GM19025 (cell line): ENCODE data around the gene FGF5.

ENCODE experiments used
- ATAC-seq: cut with Tn5 transposase; IDR thresholded peaks from one replicate; pipeline ENCODE4 v1.9.1; 2021; ENCODE audit warnings: mild to moderate bottlenecking, low read depth, moderate library complexity; ENCODE audit not compliant: unreplicated experiment

The FGF5 gene

DNA sequence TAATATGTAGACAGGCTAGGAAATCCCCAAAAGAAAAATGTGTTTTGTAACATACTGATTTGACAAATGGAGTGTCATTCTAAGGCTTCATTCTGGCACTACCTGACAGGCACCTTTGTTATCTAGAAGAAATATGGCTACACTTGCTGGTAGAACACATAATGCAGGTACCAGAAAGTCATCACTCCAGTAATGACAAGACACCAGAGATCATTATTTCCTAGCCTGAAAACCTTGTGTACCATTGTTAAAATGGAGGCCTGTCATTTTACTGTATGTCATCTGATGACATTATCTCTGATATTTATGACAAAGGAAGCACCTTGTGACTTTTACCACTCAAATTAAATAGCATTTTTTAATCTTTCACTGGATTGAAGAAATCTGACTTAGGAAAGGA lies 13.5 kb upstream of the FGF5 start:
- no peak for ATAC-seq

DNA sequence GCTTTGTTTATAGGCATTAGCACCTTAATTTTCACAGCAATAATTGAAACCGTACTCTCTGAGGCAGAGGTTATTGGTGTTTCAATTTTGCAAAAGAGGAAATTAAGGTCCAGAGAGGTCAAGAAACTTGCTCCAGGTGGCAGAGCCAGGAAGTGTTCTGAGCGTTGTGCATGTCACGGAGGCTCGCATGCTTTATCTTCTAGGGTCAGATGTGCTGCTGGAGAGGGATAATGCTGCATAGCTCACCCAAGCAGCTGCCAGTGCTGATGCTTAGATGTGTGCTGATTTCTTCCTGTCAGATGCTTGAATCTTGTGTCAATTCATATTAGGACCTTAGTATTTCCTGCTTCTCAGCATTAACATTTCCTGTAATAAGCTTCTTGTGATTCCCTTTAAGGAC lies 13.0 kb upstream of the FGF5 start:
- ATAC-seq = no peak

DNA sequence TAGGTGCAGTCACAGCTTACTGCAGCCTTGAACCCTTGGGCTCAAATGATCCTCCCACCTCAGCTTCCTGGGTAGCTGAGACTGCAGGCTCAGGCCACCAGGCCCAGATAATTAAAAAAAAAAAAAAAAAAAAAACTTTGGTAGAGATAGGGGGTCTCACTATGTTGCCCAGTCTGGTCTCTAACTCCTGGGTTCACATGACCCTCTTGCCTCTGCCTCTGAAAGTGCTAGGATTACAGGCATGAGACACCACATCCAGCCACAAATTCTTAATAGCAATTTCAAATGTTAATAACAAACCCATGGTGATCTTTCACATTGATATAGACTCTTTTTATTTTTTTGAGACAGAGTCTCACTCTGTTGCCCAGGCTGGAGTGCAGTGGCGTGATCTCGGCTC lies 12.3 kb upstream of the FGF5 start:
- ATAC-seq = no peak

DNA sequence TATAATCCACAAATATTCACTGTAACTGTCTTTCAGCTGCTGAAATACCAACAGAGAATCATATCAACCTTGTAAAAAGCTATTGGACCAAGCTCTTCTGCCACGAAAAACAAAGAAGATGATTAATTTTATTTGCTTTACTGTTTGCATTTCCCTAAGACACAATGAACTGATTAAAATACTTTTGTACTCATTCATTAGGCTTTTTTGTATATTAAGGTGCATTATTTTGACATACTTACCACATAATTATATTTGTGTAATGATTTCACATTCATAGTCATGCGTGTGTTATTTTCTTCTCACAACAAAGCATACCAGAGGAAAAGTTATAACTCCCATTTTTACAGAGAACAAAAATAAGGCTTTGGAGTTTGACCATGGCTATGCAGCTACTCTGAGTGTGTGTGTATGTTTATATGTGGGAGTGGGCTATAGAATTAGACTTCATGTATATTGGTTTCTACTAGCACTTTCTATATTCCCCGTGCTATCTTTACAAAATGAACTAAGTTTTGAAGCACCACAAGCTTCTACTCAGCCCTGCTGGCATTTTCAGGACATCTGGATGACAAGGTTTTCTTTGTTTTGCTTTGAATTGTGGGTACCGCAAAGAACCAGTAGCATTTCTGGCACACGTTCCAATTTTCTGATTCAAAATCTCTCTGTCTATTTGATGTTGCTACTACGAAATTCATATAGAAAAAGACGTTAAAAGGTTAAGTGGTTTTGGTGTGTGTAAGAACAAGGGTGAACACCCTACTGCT lies 11.0 kb upstream of the FGF5 start:
- ATAC-seq = no peak

DNA sequence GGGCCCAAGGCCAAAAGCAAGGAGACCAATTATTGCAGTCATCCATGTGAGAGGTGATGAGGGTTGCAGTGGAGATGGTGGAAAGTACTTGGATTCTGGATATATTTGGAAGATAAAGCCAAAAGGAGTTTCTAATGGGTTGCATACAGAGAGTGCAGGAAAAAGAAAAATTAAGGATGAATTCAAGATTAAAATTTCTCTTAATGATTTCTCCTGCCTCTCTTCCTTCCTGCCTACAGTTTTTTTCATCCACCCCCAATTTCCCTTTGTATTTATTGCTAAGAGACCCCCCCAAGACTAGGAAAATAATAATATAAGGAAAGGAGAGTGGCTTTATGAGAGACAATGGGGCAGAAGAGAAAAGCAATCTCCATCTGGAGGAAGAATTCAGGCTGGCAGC lies 8.6 kb upstream of the FGF5 start:
- no peak for ATAC-seq

DNA sequence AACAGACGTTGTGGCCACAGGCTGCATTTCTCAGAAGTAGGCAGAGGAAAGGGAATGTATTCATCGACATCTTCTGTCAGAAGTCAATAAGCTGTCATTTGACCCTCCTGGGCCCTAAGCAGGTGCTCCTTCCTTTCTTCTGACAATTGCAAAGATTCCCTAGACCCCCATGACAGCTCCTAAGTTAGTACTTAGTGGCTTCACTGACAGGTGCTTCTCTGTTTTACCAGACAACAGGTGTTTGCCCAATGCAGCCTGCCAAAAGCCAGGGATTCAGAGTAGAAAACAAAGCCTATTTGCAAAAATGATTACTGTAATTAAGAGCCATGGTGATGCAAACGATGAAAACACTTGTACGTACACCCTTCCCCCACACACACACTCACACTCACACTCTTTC lies 7.5 kb upstream of the FGF5 start:
- ATAC-seq = no peak

DNA sequence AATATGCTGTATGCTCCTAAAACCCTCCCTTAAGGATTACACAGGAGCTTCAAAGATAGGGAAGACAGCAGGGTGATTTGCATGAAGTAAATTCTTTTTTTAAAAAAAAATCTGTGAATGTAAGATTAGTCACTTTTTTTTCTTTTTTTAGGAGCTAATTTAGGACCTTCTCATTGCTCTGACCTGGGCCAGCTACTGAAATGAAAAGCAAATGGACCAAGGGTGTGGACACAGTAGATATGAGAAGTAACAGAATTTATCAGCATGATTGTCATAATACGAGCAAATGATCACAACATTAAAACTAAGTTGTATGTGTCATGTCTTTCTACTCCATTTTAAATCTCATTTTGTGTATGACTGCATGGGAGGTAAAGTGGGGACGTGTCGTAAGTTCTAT lies 6.6 kb upstream of the FGF5 start:
- no peak for ATAC-seq

DNA sequence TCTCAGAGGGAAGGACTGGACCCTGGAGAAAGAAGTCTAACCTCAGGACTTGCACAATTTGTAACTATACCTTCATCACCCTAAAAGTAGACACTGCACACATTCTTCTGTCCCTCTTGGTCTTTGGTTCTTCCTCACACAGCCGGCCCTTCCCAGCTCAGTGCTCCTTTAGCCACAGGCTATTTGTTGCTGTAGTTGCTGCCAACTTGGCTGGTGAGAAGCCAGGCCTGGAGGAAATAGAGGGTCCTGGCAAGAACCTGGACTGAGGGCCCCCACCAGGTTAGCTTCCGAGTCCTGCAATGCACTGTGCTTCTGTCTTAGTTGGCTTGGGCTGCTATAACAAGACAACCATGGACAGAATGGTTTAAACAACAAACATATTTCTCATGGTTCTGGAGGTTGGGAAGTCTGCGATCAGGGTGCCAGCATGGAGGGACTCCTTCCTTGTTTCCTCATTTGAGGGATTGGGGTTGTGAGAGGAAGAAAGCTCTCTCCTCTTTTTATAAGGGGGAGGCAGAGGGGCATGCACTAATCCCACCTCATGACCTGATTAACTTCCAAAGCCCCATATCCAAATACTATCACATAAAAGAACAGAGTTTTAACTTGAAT lies 4.4 kb upstream of the FGF5 start:
- ATAC-seq = no peak

DNA sequence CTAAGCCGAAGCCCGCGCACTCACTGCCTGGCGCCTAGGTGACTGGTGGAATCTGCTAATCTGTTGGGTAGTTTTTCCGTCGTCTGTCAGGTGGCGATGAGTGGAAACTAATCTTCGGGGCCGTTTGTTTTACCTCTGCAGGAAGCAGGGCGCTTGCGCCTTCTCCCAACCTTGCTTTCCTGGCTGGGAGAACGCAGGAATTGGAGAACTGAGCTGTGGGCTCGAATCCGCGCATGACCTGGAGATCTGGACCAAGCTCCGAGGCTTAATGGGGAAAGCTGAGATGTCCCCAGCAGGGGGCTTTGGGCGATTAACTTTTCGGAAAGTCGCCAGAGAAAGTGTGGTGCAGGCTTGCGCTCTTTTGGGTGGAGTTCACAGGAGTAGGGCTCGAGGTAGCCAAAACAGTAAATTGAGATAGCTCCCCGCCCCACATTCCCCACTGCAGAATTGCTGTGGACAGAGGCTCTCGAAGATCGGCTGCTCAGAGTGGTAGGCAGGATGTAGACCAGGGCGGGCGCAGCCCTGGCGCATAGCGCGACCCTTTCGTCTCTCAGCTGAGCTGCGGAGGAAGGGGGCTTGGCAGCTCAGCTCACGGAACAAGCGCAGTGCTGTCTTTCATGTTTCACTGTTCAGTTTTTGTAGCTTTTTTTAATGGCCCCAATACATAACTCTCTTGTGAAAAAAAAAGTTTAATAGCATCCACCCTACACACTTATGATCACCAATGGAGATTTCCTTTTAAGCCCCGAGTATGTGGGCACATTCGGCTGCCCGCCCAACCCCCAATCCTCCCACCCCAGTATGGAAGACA lies 2.7 kb upstream of the FGF5 start:
- ATAC-seq = no peak

DNA sequence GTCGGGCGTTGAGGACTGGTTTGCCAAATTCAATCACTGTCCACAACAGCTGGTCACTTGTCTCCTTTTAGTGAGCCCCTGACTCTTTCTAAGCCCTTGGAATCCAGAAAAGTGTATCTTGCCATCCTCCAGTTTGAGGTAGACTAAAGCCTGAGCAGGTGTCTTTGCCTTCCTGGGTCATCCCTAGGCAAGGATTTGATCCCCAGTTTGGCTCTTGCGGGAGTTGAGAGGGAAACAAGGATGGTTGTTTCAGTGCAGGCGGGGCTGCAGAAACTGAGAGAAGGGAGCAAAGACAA lies 2.2 kb upstream of the FGF5 start:
- ATAC-seq = no peak

DNA sequence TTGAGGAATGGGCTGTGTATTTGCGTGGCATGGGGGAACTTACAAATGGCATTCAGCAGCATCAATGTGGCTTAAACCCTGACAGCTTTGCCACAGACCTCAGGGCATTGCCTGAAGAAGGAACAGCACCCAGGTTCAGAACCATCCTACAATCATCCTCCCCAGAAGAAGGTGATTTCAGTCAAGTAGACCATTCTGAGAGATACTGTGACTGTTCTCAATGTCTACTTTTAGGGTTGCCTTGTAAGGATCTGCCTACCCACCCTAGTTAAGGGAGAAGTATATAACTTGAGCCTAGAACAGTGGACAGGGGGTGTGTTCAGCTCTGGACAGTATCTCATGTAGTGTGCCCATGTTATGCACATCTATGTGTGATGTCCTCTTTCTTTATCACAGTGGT lies 1.6 kb upstream of the FGF5 start:
- no peak for ATAC-seq

DNA sequence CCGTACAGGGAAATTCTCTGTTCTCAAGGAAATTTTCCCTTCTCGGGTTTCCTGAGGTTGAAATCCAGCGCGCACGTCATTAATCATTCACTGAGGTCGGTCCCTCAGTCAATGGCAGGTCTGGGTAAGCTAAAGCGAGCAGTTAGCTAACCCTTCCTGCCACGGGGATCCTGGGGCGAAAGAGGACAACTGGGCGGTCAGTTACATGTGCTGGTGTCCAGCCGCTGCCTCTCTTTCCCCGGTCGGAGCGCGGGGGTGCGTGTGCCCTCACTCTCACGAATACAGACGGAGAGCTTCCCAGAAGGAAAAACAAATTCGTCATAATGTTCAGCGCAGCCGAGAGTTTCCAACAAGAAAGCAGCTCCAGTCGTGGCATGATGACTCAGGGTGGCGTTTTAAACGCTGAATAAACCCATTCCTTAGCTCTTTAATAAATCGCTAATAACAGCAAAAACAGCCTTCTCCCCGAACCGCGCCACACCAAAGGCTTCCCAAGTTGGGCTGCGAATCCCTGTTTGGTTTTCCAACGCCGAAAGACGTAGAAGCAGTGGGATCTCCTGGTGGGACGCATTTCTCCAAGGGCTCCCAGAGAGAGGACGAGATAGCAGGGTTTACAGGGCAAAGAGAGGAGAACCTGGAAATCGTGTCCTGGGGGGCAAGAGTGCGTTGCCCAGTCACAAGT lies 752 bp upstream of the FGF5 start:
- no peak for ATAC-seq

DNA sequence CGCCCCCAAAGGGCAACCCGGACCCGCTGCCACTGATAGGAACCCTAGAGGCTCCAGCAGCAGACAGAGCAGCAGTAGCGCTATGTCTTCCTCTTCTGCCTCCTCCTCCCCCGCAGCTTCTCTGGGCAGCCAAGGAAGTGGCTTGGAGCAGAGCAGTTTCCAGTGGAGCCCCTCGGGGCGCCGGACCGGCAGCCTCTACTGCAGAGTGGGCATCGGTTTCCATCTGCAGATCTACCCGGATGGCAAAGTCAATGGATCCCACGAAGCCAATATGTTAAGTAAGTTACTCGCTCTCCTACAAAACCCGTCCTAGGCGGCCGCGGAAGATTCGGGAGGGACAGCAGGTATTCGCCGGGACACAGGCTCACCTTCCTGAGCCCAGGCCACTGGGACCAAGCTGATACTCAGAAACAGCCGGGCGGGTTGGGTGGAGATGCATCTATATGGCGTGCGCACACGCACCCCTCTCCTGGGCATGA lies 477 bp downstream of the FGF5 start:
- ATAC-seq = no peak

DNA sequence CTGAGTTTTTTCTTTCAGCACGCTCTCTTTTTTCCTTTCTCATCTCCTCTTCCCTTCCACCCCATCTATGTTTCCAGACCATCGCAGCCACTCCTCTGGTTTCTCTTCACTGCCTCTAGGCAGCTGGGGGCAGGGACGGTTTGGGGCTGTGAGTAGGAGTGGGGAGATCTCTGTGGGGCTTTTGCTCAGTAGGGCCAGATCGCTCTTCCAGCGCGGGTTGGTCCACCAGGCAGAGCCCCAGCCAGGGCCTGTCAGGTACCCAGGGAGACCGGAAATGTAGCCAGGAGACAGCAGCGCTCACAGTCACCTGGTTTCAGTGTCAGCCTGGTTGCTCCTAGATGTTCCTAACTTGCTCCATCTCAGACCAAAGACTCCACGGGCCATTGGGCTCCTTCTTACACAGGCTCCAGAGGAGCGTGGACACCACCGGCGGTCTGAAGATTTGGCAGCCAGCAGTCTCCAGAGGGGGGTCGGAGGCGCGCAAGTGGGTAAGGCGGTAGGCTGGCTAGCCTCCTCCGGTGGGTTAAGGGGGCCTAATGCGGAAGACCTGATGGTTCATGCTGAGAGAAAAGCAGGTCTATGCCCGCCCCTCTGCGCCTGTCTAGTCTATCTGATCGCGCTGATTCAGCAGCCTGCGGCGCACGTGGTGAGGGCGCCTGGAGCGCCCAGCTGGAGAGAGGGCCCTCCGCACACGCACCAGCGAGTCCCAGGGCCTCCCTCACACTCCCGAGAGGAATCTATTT lies 1.8 kb downstream of the FGF5 start:
- ATAC-seq = no peak

DNA sequence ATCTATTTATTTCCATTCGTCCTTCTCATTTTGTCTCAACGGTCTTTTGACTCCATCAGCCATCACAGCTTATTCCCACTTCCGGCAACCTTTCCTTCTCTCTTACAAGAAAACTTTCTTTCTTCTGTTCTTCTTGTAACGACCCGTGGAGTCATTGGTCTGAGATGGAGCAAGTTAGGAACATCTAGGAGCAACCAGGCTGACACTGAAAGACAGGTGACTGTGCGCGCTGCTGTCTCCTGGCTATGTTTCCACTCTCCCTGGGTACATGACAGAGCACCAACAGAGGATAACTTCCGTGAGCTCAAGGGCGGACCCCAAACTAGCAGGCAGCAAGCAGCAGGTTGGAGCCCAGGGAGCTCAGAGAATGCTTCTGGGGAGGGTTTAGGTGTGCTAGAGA lies 2.5 kb downstream of the FGF5 start:
- ATAC-seq = no peak

DNA sequence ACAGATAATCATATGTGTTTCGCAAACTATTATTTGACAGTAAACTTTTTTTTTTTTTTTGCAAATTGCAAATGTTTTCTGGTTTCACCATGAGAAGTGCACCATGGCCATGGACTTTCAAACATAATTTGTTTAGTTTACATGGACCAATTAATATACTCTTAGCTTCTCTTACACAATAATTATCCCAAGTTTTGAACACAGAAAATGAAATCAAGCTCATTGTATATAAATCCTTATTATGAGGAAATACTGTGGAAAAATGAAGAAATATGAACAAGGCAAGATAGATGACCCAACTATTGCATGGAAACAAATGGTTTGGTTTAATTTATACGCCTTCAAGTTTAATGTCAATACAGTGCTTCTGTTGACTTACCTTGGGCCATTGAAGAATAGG lies 3.9 kb downstream of the FGF5 start:
- ATAC-seq = no peak

DNA sequence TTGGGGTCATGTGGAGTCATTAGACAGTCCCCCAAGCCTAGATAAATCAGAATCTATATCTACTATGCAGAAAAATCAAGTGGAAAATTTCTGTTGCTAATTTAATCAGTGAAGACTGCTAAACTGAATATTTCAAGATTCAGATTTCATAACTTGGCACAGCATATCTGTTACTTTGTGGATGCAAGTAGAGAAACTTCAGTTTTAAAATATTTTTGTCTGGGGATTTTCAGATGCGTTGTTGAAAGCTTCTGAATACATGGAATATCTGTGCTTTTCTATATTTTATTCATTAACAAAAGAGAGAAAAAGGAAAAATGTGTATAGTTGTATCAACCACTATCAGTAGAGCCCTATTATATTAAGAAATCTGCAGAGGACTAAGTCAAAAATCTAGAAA lies 4.4 kb downstream of the FGF5 start:
- no peak for ATAC-seq

DNA sequence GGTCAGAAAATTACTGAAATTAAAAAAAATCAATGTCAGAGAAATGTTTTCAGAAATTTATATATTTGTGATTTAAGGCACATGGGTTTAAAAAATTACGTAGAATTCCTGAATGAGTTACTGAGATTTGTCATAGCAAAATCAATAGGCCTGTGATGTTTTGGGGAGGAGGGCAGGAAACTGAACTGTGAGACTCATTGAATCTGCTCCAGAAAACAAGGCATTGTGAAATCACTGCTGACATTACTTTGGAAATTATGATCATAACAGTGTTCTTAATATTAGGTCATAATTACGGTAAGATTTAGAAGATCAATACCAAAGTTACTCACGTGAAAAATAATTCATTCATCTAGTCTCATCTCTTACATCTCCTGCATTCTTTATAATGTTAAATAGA lies 5.3 kb downstream of the FGF5 start:
- ATAC-seq = no peak

DNA sequence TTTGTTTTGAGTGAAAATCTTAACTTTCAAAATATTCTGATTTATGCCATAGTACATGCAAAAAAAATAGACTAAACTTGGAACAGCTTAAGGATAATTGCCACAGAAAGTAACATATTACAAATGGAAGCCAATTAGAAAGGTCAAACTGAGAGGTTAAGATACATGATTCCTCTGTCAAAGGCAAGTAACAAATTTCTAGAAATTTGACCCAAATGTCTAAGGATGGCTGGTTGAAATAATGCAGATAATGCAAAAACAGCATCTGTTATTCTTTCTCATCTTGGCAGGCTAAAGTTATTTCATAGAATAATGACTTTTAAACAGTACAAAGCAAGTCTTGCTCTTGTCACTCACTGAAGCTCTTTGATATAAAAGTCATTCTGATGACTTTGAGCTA lies 10.5 kb downstream of the FGF5 start:
- ATAC-seq = no peak

DNA sequence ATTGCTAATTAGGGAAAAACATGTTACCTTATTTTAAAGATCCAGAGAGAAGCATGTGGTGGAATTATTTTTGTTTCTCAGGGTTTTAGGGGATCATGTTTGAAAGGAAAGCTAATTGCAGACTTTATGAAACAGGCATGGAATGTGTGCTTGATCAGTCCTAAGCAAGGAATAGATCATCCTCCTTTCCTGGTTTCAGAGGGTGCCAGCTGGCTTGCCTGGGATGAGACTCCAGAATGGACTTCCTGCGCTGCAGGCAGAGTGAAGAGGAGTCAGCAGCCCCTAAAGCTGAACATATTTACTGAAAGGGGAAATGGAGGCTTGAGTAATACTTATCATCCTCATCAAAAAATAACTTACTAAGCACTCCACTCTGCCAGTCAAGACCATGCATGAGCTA lies 13.3 kb downstream of the FGF5 start:
- ATAC-seq = no peak

DNA sequence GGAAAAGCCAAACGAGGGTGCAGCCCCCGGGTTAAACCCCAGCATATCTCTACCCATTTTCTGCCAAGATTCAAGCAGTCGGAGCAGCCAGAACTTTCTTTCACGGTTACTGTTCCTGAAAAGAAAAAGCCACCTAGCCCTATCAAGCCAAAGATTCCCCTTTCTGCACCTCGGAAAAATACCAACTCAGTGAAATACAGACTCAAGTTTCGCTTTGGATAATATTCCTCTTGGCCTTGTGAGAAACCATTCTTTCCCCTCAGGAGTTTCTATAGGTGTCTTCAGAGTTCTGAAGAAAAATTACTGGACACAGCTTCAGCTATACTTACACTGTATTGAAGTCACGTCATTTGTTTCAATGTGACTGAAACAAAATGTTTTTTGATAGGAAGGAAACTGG lies 20.0 kb downstream of the FGF5 start:
- ATAC-seq = no peak
